HepG2 (cell line): ENCODE data around the gene MAFB. TPM values are rescaled to one million over a fixed set of nuclear protein-coding genes. Genes with fewer than 3 reads are reported as not detected.
A peak's percentile ranks its signal among the peaks of the same experiment; 100 is the strongest.

Source experiments
- ARNTL ChIP-seq: sonication (generic); formaldehyde crosslinking; IDR thresholded peaks from 2 replicates; pipeline ENCODE4 v1.4.0; 2020; ENCODE audit warnings: mild to moderate bottlenecking, missing genetic modification reagents
- CERS6 ChIP-seq: sonication (generic); formaldehyde crosslinking; IDR thresholded peaks from 2 replicates; pipeline ENCODE4 v1.5.0; 2020; ENCODE audit warnings: missing genetic modification reagents
- KLF9 ChIP-seq: IDR thresholded peaks from 2 replicates; pipeline ENCODE4 v1.6.1; 2016; ENCODE audit warnings: low read depth
- MED13 ChIP-seq: sonication (generic); formaldehyde crosslinking; IDR thresholded peaks from 2 replicates; pipeline ENCODE4 v1.5.0; 2020; ENCODE audit warnings: missing genetic modification reagents
- PCBP1 ChIP-seq: fragments of 200-400 bp; formaldehyde crosslinking; IDR thresholded peaks from 2 replicates; pipeline ENCODE4 v1.6.1; 2017; ENCODE audit warnings: mild to moderate bottlenecking, low read depth, low read length, borderline replicate concordance
- SP4 ChIP-seq: sonication (generic); formaldehyde crosslinking; IDR thresholded peaks from 2 replicates; pipeline ENCODE4 v1.8.1; 2023; ENCODE audit warnings: mild to moderate bottlenecking, missing genetic modification reagents
- ZKSCAN5 ChIP-seq: sonication (generic); formaldehyde crosslinking; IDR thresholded peaks from 2 replicates; pipeline ENCODE4 v1.5.1; 2020; ENCODE audit warnings: mild to moderate bottlenecking, missing genetic modification reagents
- ZMYM2 ChIP-seq: sonication (generic); formaldehyde crosslinking; IDR thresholded peaks from 2 replicates; pipeline ENCODE4 v1.8.0; 2022; ENCODE audit warnings: mild to moderate bottlenecking, missing genetic modification reagents
- ZNF10 ChIP-seq: sonication (generic); formaldehyde crosslinking; IDR thresholded peaks from 2 replicates; pipeline ENCODE4 v1.4.0; 2020; ENCODE audit warnings: mild to moderate bottlenecking, low read depth, missing genetic modification reagents, borderline replicate concordance
- ZNF263 ChIP-seq: sonication (generic); formaldehyde crosslinking; IDR thresholded peaks from 2 replicates; pipeline ENCODE4 v1.4.0; 2020; ENCODE audit warnings: missing genetic modification reagents
- ZNF407 ChIP-seq: sonication (generic); formaldehyde crosslinking; IDR thresholded peaks from one replicate; pipeline ENCODE4 v1.5.1; 2020; ENCODE audit warnings: mild to moderate bottlenecking, missing genetic modification reagents; ENCODE audit errors: not compliant biosample characterization
- ZNF557 ChIP-seq: sonication (generic); formaldehyde crosslinking; IDR thresholded peaks from 2 replicates; pipeline ENCODE4 v1.4.0; 2020; ENCODE audit warnings: missing genetic modification reagents
- ZNF629 ChIP-seq: sonication (generic); formaldehyde crosslinking; conservative IDR thresholded peaks from 2 replicates; pipeline ENCODE4 v1.5.0; 2020; ENCODE audit warnings: missing genetic modification reagents
- ZNF747 ChIP-seq: sonication (generic); formaldehyde crosslinking; IDR thresholded peaks from 2 replicates; pipeline ENCODE4 v1.8.1; 2023; ENCODE audit warnings: missing genetic modification reagents, mild to moderate bottlenecking, borderline replicate concordance
- ZNF781 ChIP-seq: sonication (generic); formaldehyde crosslinking; IDR thresholded peaks from 2 replicates; pipeline ENCODE4 v1.5.1; 2020; ENCODE audit warnings: borderline replicate concordance, mild to moderate bottlenecking, missing genetic modification reagents; ENCODE audit errors: not compliant biosample characterization
- polyA plus RNA-seq, 8 experiments: library from polyadenylated mRNA; depleted of rRNA in 3 of 8; stranded (reverse) in 7 of 8; unstranded in 1 of 8; fragments of >200 nt; fragmentation: Illumina TruSeq in 4 of 8; extraction: Trizol in 4 of 8; gene quantifications; 2 replicates each; pipeline versions ENCODE4 v1.2.1 to v1.2.3, GENCODE V29; 2011 to 2016; ENCODE audit warnings: low read depth in 4 of 8, missing spikeins in 1 of 8, mixed read lengths in 1 of 8; ENCODE audit not compliant: insufficient read depth in 1 of 8
- total RNA-seq, 5 experiments: library from RNA; depleted of rRNA; stranded (reverse); fragments of >200 nt; fragmentation: Illumina TruSeq; extraction: Trizol; gene quantifications; 2 replicates each; pipeline ENCODE4 v1.2.3, GENCODE V29; 2016; ENCODE audit warnings: low read depth in 1 of 5
- TF ChIP-seq, protein P1 (sequence below): IDR thresholded peaks from 2 replicates; pipeline ENCODE4 v1.6.1; 2016
- TF ChIP-seq, protein P2 (sequence below): sonication (generic); formaldehyde crosslinking; IDR thresholded peaks from 2 replicates; pipeline ENCODE4 v1.4.0; 2020; ENCODE audit warnings: mild to moderate bottlenecking, missing genetic modification reagents

The MAFB gene
- total and polyA plus RNA-seq, 2 of the 13 experiments (the other 11 are each of a cell fraction or from before 2014, with no cell fraction given), result 0.08 to 0.11 TPM

GRCh38 chr20:40682104-40682981 is 6.7 kb downstream of the MAFB start (continued):
- TF ChIP-seq ZNF629 (CRISPR knock-in tag), result peak; percentile 47
- TF ChIP-seq, protein P1, sequence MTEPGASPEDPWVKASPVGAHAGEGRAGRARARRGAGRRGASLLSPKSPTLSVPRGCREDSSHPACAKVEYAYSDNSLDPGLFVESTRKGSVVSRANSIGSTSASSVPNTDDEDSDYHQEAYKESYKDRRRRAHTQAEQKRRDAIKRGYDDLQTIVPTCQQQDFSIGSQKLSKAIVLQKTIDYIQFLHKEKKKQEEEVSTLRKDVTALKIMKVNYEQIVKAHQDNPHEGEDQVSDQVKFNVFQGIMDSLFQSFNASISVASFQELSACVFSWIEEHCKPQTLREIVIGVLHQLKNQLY (CRISPR knock-in tag), result 0 out of 2 replicates have a peak, but pooled peaks have one; percentile 58
- peak; percentile 83 for TF ChIP-seq ARNTL (CRISPR knock-in tag)
- TF ChIP-seq ZMYM2 (CRISPR knock-in tag), result peak; percentile 82
- peak; percentile 87 for TF ChIP-seq ZNF263 (CRISPR knock-in tag)
- no peak for TF ChIP-seq ZKSCAN5
- TF ChIP-seq CERS6, result no peak
- no peak for TF ChIP-seq ZNF407 (CRISPR knock-in tag)
- peak; percentile 49; the same call in 1 of the 2 replicates for TF ChIP-seq SP4 (CRISPR knock-in tag)
- 0 out of 2 replicates have a peak, but pooled peaks have one; percentile 64 for TF ChIP-seq ZNF747
- no peak for TF ChIP-seq KLF9
- no peak for TF ChIP-seq ZNF10 (CRISPR knock-in tag)
- TF ChIP-seq, protein P2, sequence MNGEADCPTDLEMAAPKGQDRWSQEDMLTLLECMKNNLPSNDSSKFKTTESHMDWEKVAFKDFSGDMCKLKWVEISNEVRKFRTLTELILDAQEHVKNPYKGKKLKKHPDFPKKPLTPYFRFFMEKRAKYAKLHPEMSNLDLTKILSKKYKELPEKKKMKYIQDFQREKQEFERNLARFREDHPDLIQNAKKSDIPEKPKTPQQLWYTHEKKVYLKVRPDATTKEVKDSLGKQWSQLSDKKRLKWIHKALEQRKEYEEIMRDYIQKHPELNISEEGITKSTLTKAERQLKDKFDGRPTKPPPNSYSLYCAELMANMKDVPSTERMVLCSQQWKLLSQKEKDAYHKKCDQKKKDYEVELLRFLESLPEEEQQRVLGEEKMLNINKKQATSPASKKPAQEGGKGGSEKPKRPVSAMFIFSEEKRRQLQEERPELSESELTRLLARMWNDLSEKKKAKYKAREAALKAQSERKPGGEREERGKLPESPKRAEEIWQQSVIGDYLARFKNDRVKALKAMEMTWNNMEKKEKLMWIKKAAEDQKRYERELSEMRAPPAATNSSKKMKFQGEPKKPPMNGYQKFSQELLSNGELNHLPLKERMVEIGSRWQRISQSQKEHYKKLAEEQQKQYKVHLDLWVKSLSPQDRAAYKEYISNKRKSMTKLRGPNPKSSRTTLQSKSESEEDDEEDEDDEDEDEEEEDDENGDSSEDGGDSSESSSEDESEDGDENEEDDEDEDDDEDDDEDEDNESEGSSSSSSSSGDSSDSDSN (CRISPR knock-in tag), result no peak
- peak; percentile 57 for TF ChIP-seq ZNF781 (CRISPR knock-in tag)
- TF ChIP-seq PCBP1, result no peak
- TF ChIP-seq ZNF557 (CRISPR knock-in tag), result 0 out of 2 replicates have a peak, but pooled peaks have one; percentile 47
- peak; percentile 29; the same call in 1 of the 2 replicates for TF ChIP-seq MED13 (CRISPR knock-in tag)
